Sciatic nerve (tissue), 2 donors: ENCODE measurements around the gene IER3. TPM values are rescaled to one million over a fixed set of nuclear protein-coding genes. Genes with fewer than 3 reads are reported as not detected.
A peak's percentile ranks its signal among the peaks of the same experiment; 100 is the strongest.

Experiments
- ATAC-seq: fragments of 200-7000 bp; cut with Tn5 transposase; one replicate; pipeline ENCODE4 v1.9.1; 2020; ENCODE audit warnings: mild to moderate bottlenecking, moderate library complexity
- DNase-seq: peaks from one replicate; pipeline ENCODE4 v3.0.0-alpha.2; 2020; ENCODE audit warnings: low spot score
- intact Hi-C: fragments of 100-400 bp; cut with DNase I; formaldehyde crosslinking; loops from one replicate; pipeline ENCODE4 v1.14.2; 2022
- total RNA-seq: library from RNA; stranded (reverse); fragmentation: NEBNext Ultra II Directional; extraction: Animal tissue kit (Norgen Biotek cat#: 25700); gene quantifications from one replicate; pipeline ENCODE4 v1.2.1, GENCODE V29; 2021
- donor health status: DM: no; HTN: no; CAD: no.
- donor health status: DM: no; HTN: no; CAD: no.

The IER3 gene
- total RNA-seq, 1 donor from 2014 or later, result 40.7 TPM

- DNase-seq (peak; percentile 96), ATAC-seq (peak; percentile 95)
- intact Hi-C loops, result no loop called here
These were observed 8.0 kb upstream of the IER3 start for GRCh38 chr6:30752157-30752927.

- intact Hi-C loops, result no loop called here
- DNase-seq, result no peak
- no peak for ATAC-seq
These were observed 6.0 kb upstream of the IER3 start for GRCh38 chr6:30750379-30750668.

- DNase-seq (peak; percentile 60), ATAC-seq (no peak)
- intact Hi-C loops, result loop anchor here (5.0 kb wide), 1 partner anchor 73 kb away; no protein-coding TSS in a partner anchor
These were observed 5.4 kb upstream of the IER3 start for GRCh38 chr6:30749554-30750378.

- no peak for ATAC-seq
- intact Hi-C loops, result loop anchor here (5.0 kb wide), 1 partner anchor 73 kb away; no protein-coding TSS in a partner anchor
- no peak for DNase-seq
These were observed 4.6 kb upstream of the IER3 start for GRCh38 chr6:30748851-30749540.

GRCh38 chr6:30747902-30748769 lies 3.8 kb upstream of the IER3 start:
- DNase-seq (no peak), ATAC-seq (no peak)
- intact Hi-C loops, result loop anchor here (5.0 kb wide), 1 partner anchor 74 kb away; no protein-coding TSS in a partner anchor

GRCh38 chr6:30747300-30747687 lies 2.9 kb upstream of the IER3 start:
- DNase-seq (no peak), ATAC-seq (no peak)
- intact Hi-C loops, result loop anchor here (5.0 kb wide), 1 partner anchor 75 kb away; no protein-coding TSS in a partner anchor

- ATAC-seq, result peak; percentile 18
- peak; percentile 68 for DNase-seq
- intact Hi-C loops, result no loop called here
These were observed 971 bp downstream of the IER3 start for GRCh38 chr6:30743099-30744053.

- intact Hi-C loops, result no loop called here
- peak; percentile 98 for DNase-seq
- peak; percentile 93 for ATAC-seq
These were observed 1.8 kb downstream of the IER3 start, which contains the start of gene FLOT1 for GRCh38 chr6:30742316-30743098. FLOT1 (minus strand) TSS chr6:30742687; CDS start chr6:30742189, 498 bp downstream.

GRCh38 chr6:30741789-30742315 lies 2.5 kb downstream of the IER3 start:
- intact Hi-C loops, result no loop called here
- DNase-seq, result no peak
- peak; percentile 6 for ATAC-seq

GRCh38 chr6:30741063-30741779 lies 3.1 kb downstream of the IER3 start:
- no peak for DNase-seq
- ATAC-seq, result no peak
- intact Hi-C loops, result no loop called here

- intact Hi-C loops, result no loop called here
- DNase-seq (no peak), ATAC-seq (no peak)
These were observed 3.8 kb downstream of the IER3 start for GRCh38 chr6:30740540-30740870.

GRCh38 chr6:30738532-30738931 lies 5.8 kb downstream of the IER3 start:
- DNase-seq (no peak), ATAC-seq (no peak)
- intact Hi-C loops, result no loop called here

- intact Hi-C loops, result no loop called here
- ATAC-seq, result no peak
- DNase-seq, result no peak
These were observed 8.6 kb downstream of the IER3 start for GRCh38 chr6:30735668-30736314.

GRCh38 chr6:30732237-30732943 lies 12.0 kb downstream of the IER3 start:
- intact Hi-C loops, result no loop called here
- DNase-seq (no peak), ATAC-seq (no peak)
